T-helper 17 cell (primary cell): ENCODE measurements around the gene SF3A2. TPM values are rescaled to one million over a fixed set of nuclear protein-coding genes. Genes with fewer than 3 reads are reported as not detected.

Experiments used
- ATAC-seq: fragments of 150-1000 bp; cut with Tn5 transposase; 2 replicates; pipeline ENCODE4 v1.10.0; 2021; ENCODE audit warnings: mild to moderate bottlenecking, moderate library complexity
- DNase-seq, 3 donors: peaks; one replicate each; pipeline versions ENCODE4 v3.0.0 to v3.0.0-alpha.2; 2020 to 2021
- H3K9me3 ChIP-seq: one replicate; pipeline ENCODE4 v1.7.0; 2013; ENCODE audit warnings: low read length, mild to moderate bottlenecking; ENCODE audit not compliant: control insufficient read depth, poor library complexity, severe bottlenecking
- H3K27ac Mint-ChIP-seq: one replicate; pipeline ENCODE4 v1.8.0; 2022; ENCODE audit warnings: mild to moderate bottlenecking, moderate library complexity, mixed read lengths
- H3K27me3 Mint-ChIP-seq: one replicate; pipeline ENCODE4 v1.8.0; 2022; ENCODE audit warnings: mixed read lengths
- H3K36me3 Mint-ChIP-seq: one replicate; pipeline ENCODE4 v1.8.0; 2022; ENCODE audit warnings: low read depth, mixed read lengths
- H3K4me1 Mint-ChIP-seq: one replicate; pipeline ENCODE4 v1.8.0; 2022; ENCODE audit warnings: mild to moderate bottlenecking, mixed read lengths
- H3K4me3 Mint-ChIP-seq: one replicate; pipeline ENCODE4 v1.8.0; 2022; ENCODE audit warnings: mild to moderate bottlenecking, moderate library complexity, mixed read lengths
- total RNA-seq, 4 donors: library from RNA in 2 of 4; stranded (reverse) in 2 of 4; gene quantifications; one replicate each; pipeline ENCODE4 v1.2.3 and lab custom pipeline; 2022 to 2026

Gene SF3A2
- total RNA-seq, 2 donors from 2014 or later, result 119 to 135 TPM

GRCh38 chr19:2243274-2244124 lies 6.9 kb downstream of the SF3A2 start:
- Mint-ChIP-seq H3K27me3 (no peaks in the 10 kb centered on the region), H3K36me3 (peaks cover 5% of the 10 kb centered on the region), H3K4me1 (peaks cover 36% of the 10 kb centered on the region), H3K27ac (no peak overlapping the region), H3K4me3 (peak overlapping the region; percentile 67)
- no peaks in the 10 kb centered on the region for H3K9me3 ChIP-seq
- DNase-seq (no peak), ATAC-seq (no peak)

- H3K4me3 Mint-ChIP-seq, result no peak overlapping the region
- H3K27me3 Mint-ChIP-seq, result no peaks in the 10 kb centered on the region
- DNase-seq, result no peak
- peaks cover 5% of the 10 kb centered on the region for H3K36me3 Mint-ChIP-seq
- ATAC-seq, result no peak
- peaks cover 33% of the 10 kb centered on the region for H3K4me1 Mint-ChIP-seq
- H3K27ac Mint-ChIP-seq, result no peak overlapping the region
- no peaks in the 10 kb centered on the region for H3K9me3 ChIP-seq
Observed at GRCh38 chr19:2244125-2244411, 7.4 kb downstream of the SF3A2 start.

DNA sequence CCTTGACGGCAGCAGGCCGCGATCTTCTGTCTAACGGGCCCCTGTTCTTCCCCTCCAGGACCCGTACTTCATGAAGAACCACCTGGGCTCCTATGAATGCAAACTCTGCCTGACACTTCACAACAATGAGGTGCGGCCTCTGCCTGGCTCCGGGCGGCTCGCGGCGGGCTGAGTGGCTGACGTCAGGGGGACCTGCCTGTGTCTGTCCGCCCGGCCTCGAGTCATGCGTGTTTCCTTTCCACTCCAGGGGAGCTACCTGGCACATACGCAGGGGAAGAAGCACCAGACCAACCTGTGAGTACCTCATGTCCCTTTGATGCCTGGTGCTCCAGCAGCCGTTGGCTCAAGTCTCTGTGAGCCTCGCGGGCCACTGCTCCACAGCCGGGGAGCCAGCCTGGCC lies 7.9 kb downstream of the SF3A2 start:
- ATAC-seq (no peak), DNase-seq (no peak)
- H3K36me3 Mint-ChIP-seq, result peaks cover 5% of the 10 kb centered on the region
- H3K27ac Mint-ChIP-seq, result no peak overlapping the region
- H3K9me3 ChIP-seq, result no peaks in the 10 kb centered on the region
- H3K4me3 Mint-ChIP-seq, result no peak overlapping the region
- no peaks in the 10 kb centered on the region for H3K27me3 Mint-ChIP-seq
- H3K4me1 Mint-ChIP-seq, result peaks cover 31% of the 10 kb centered on the region

GRCh38 chr19:2245273-2245672 lies 8.6 kb downstream of the SF3A2 start:
- H3K9me3 ChIP-seq, result no peaks in the 10 kb centered on the region
- no peak overlapping the region for H3K4me3 Mint-ChIP-seq
- no peaks in the 10 kb centered on the region for H3K27me3 Mint-ChIP-seq
- DNase-seq (no peak), ATAC-seq (no peak)
- no peak overlapping the region for H3K27ac Mint-ChIP-seq
- H3K4me1 Mint-ChIP-seq, result peaks cover 27% of the 10 kb centered on the region
- peaks cover 5% of the 10 kb centered on the region for H3K36me3 Mint-ChIP-seq

DNA sequence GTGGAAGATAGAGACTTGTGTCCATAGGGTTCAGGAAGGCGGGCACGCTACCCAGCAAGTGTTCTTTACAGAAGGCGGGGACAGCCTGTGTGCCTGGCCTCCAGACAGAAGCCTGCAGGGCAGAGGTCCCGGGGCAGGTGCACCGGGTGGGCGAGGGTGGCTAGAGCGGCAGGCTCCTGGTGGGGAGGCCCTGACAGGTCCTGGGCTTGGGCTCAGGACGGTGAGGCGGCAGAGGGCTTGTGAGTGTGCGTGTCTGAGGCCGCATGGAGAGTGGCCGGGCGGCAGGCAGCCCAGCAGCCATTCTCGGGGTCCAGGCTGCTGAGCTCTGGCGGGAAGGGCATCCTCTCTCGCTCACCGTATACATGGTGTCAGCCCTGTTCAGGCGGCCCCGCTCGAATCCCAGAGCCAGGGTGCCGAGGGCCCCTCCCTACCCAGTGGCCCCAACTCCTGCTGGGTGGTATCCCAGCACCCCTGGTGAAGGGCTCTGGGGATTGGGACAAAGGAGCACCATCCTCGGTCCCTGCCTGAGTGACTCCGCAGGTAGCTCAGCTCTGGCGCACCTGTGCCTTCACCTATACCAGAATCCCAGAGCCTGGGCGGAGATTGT lies 9.5 kb downstream of the SF3A2 start:
- Mint-ChIP-seq H3K36me3 (peaks cover 5% of the 10 kb centered on the region), H3K4me1 (peaks cover 19% of the 10 kb centered on the region), H3K27ac (peak overlapping the region; percentile 24), H3K4me3 (no peak overlapping the region), H3K27me3 (no peaks in the 10 kb centered on the region)
- ATAC-seq (no peak), DNase-seq (no peak)
- H3K9me3 ChIP-seq, result no peaks in the 10 kb centered on the region

DNA sequence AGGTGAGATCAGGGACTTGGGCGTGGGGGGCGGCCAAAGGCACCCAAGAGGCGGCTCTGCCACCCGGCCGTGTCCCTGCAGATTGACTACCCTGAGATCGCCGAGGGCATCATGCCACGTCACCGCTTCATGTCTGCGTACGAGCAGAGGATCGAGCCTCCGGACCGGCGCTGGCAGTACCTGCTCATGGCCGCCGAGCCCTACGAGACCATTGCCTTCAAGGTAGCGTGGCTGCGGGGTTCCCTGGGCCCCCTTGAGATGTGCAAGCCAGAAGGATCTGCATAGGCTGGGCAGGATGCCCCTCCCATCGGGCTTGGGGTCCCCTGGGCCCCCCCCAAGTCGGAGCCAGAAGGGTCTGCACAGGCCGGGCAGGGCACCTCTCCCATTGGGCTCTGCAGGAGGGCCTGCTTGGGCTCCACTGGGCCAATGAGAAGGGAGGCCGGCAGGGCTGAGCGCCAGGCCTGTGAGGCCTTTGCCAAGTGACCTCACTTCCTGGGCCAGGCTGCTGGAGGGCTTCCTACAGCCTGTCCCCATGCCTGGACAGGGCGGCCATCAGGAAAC lies 10.3 kb downstream of the SF3A2 start:
- no peak overlapping the region for H3K4me3 Mint-ChIP-seq
- H3K27me3 Mint-ChIP-seq, result no peaks in the 10 kb centered on the region
- H3K36me3 Mint-ChIP-seq, result peaks cover 5% of the 10 kb centered on the region

DNA sequence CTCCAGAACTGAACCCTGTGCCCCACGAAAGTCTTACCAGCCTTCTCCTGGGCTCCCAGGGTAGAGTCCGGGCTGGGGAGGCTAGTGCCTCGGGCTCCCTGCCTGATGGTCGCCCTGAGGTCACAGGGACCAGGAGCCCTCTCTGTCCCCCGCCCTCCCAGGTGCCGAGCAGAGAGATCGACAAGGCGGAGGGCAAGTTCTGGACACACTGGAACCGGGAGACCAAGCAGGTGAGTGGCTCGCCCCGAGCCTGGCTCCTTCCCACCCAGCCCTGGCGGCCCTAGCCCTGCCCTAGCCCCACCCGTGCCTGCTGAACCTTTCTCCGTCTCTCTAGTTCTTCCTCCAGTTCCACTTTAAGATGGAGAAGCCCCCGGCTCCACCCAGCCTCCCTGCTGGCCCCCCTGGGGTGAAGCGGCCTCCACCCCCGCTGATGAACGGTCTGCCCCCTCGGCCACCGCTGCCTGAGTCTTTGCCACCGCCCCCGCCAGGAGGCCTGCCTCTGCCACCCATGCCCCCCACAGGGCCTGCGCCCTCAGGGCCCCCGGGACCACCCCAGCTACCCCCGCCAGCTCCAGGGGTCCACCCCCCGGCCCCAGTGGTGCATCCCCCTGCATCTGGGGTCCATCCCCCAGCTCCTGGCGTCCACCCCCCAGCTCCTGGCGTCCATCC lies 10.9 kb downstream of the SF3A2 start:
- no peak for DNase-seq
- no peaks in the 10 kb centered on the region for H3K9me3 ChIP-seq
- H3K4me1 Mint-ChIP-seq, result peaks cover 6% of the 10 kb centered on the region
- no peaks in the 10 kb centered on the region for H3K27me3 Mint-ChIP-seq
- no peak overlapping the region for H3K27ac Mint-ChIP-seq
- H3K36me3 Mint-ChIP-seq, result peaks cover 4% of the 10 kb centered on the region
- ATAC-seq, result no peak
- H3K4me3 Mint-ChIP-seq, result no peak overlapping the region

More for the DNA sequence above, 10.3 kb downstream of the SF3A2 start:
- Mint-ChIP-seq H3K27ac (no peak overlapping the region), H3K4me1 (peaks cover 11% of the 10 kb centered on the region)
- no peaks in the 10 kb centered on the region for H3K9me3 ChIP-seq
- DNase-seq, result no peak
- ATAC-seq, result no peak

DNA sequence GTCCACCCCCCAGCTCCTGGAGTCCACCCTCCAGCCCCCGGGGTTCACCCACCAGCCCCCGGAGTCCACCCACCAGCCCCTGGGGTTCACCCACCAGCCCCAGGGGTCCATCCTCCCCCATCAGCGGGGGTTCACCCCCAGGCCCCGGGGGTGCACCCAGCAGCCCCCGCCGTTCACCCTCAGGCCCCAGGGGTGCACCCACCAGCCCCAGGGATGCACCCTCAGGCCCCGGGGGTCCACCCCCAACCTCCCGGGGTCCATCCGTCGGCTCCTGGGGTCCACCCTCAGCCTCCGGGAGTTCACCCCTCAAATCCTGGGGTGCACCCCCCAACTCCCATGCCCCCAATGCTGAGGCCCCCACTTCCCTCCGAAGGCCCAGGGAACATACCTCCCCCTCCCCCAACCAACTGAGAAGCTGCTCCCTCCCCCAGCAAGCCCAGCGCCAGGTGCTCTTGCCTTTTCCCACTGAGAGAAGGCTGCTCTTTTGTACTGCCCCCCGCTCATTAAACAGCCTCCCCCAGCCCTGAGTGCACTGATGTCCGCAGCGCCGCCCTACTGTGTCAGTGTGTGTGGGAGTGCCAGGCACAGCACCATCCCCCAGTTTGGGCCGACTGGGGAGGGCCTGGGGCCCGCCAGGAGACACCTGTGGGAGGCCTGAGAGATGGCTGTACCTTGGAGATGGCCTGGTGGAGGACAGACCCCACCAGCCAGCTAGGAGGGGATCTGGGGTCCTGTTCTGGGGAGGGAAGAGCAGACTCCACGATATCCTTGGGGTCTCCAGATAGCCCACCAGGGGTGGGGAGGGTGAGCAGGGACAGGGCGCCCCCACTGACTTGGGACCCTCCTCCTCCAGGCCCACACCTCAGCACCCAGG lies 11.7 kb downstream of the SF3A2 start:
- DNase-seq (no peak), ATAC-seq (no peak)
- Mint-ChIP-seq H3K4me3 (no peak overlapping the region), H3K4me1 (peaks cover 4% of the 10 kb centered on the region), H3K36me3 (peaks cover 5% of the 10 kb centered on the region), H3K27ac (no peak overlapping the region), H3K27me3 (no peaks in the 10 kb centered on the region)
- H3K9me3 ChIP-seq, result no peaks in the 10 kb centered on the region

- DNase-seq (no peak), ATAC-seq (no peak)
- no peaks in the 10 kb centered on the region for H3K9me3 ChIP-seq
- Mint-ChIP-seq H3K27me3 (no peaks in the 10 kb centered on the region), H3K27ac (no peak within 1 kb of the TSS), H3K36me3 (peaks cover 5% of the 10 kb centered on the region), H3K4me3 (peak within 1 kb of the TSS; percentile 25), H3K4me1 (peaks cover 2% of the 10 kb centered on the region)
Observed at GRCh38 chr19:2249010-2249866, 12.6 kb downstream of the SF3A2 start, which contains the start of gene AMH. Gene AMH (plus strand): TSS chr19:2249323. CDS start chr19:2249333, 10 bp downstream.

DNA sequence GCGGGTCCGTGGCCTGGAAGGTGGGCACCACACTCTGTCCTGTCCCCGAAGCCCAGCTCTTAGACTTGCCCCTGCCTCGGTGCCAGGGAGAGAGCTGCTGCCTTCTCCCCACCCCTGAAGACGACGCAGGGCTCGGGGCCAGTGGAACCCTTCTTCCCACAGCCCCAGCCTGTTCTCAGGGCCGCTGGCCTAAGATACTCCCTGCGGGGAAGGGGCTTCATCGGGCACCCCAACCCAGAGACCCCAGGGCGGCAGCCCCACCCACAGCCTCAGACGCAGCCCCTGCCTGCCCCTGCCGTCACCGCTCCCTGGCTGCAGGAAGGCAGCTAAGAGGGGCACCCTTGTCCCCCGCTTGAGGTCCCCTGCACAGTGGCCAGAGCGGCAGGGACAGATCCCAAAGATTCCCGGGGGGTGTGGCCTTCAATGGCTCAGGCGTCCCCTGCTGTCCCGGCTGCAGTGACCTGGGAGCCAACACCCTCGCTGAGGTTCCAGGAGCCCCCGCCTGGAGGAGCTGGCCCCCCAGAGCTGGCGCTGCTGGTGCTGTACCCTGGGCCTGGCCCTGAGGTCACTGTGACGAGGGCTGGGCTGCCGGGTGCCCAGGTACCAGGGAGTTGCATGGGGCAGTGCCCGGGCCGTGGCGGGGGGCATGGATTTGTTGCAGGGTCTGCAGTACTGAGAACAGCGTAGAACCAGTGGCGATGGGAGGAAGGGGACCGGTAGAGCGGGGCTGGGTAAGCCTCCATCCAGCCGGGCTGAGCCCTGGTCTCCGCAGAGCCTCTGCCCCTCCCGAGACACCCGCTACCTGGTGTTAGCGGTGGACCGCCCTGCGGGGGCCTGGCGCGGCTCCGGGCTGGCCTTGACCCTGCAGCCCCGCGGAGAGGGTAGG lies 13.5 kb downstream of the SF3A2 start:
- Mint-ChIP-seq H3K36me3 (peaks cover 5% of the 10 kb centered on the region), H3K27ac (no peak overlapping the region), H3K27me3 (no peaks in the 10 kb centered on the region), H3K4me3 (peak overlapping the region; percentile 25), H3K4me1 (peaks cover 2% of the 10 kb centered on the region)
- H3K9me3 ChIP-seq, result no peaks in the 10 kb centered on the region
- ATAC-seq (no peak), DNase-seq (no peak)

GRCh38 chr19:2250766-2251105 lies 14.1 kb downstream of the SF3A2 start:
- DNase-seq (no peak), ATAC-seq (no peak)
- Mint-ChIP-seq H3K4me3 (no peak overlapping the region), H3K36me3 (peaks cover 4% of the 10 kb centered on the region), H3K27me3 (no peaks in the 10 kb centered on the region), H3K4me1 (peaks cover 2% of the 10 kb centered on the region), H3K27ac (no peak overlapping the region)
- no peaks in the 10 kb centered on the region for H3K9me3 ChIP-seq
